SK-N-SH (cell line): Measurements from ENCODE around the gene SLC9A5. TPM values are rescaled to one million over a fixed set of nuclear protein-coding genes. Genes with fewer than 3 reads are reported as not detected.
A peak's percentile ranks its signal among the peaks of the same experiment; 100 is the strongest.

Experiments used
- CTCF ChIA-PET: fragments of 300-600, 350-600 bp; formaldehyde crosslinking; extraction: SDS; loops from one replicate; lab custom pipeline; 2021; lab: Yijun Ruan, JAX
- POLR2A ChIA-PET: fragments of 350-600 bp; sonication (Branson Sonifier 250); formaldehyde crosslinking; extraction: SDS; loops from one replicate; lab custom pipeline; 2020; ENCODE audit warnings: antibody characterized with exemption, inconsistent platforms; lab: Yijun Ruan, JAX
- DNase-seq: peaks from one replicate; pipeline ENCODE4 v3.0.0; 2012
- H2AFZ ChIP-seq: fragments of 200-600 bp; sonication (generic); 2 replicates; pipeline ENCODE4 v1.8.1; 2016; ENCODE audit warnings: antibody characterized with exemption, mild to moderate bottlenecking, low read depth
- H3F3A ChIP-seq: fragments of 200-600 bp; sonication (generic); replicated peaks from 2 replicates; pipeline ENCODE3; 2016; ENCODE audit warnings: antibody characterized with exemption, mild to moderate bottlenecking; ENCODE audit not compliant: insufficient read depth
- H3K27ac ChIP-seq, 2 experiments: fragments of 200-500 bp in 1 of 2; fragments of 200-600 bp in 1 of 2; sonication (Bioruptor generic) in 1 of 2; sonication (generic), shearing (Covaris generic) in 1 of 2; 2 replicates each; pipeline versions ENCODE4 v1.5.1 to v1.6.1; 2014 to 2016; ENCODE audit warnings: low read depth in 2 of 2, inconsistent platforms in 1 of 2, low read length in 1 of 2, mild to moderate bottlenecking in 1 of 2, mixed read lengths in 1 of 2
- H3K27me3 ChIP-seq: fragments of 200-600 bp; sonication (generic), shearing (Covaris generic); 2 replicates; pipeline ENCODE4 v1.6.1; 2016; ENCODE audit warnings: mixed run types; ENCODE audit not compliant: insufficient read depth
- H3K36me3 ChIP-seq, 2 experiments: fragments of 200-500 bp in 1 of 2; fragments of 200-600 bp in 1 of 2; sonication (Bioruptor generic) in 1 of 2; sonication (generic) in 1 of 2; replicated peaks in 1 of 2; 2 replicates each; pipeline versions ENCODE3 to v1.5.1; 2014 to 2016; ENCODE audit warnings: low read length in 1 of 2, mild to moderate bottlenecking in 1 of 2; ENCODE audit not compliant: insufficient read depth in 2 of 2, control insufficient read depth in 1 of 2
- H3K4me1 ChIP-seq, 2 experiments: fragments of 200-500 bp in 1 of 2; fragments of 200-600 bp in 1 of 2; sonication (Bioruptor generic) in 1 of 2; sonication (generic), shearing (Covaris generic) in 1 of 2; 2 replicates each; pipeline versions ENCODE4 v1.5.1 to v1.6.1; 2014 to 2016; ENCODE audit warnings: low read depth in 1 of 2, low read length in 1 of 2, mixed run types in 1 of 2; ENCODE audit not compliant: insufficient read depth in 2 of 2, control insufficient read depth in 1 of 2
- H3K4me2 ChIP-seq: fragments of 200-600 bp; sonication (generic), shearing (Covaris generic); 2 replicates; pipeline ENCODE4 v1.6.1; 2017; ENCODE audit warnings: mixed run types
- H3K4me3 ChIP-seq, 2 experiments: fragments of 200-500 bp in 1 of 2; fragments of 200-600 bp in 1 of 2; sonication (Bioruptor generic) in 1 of 2; sonication (generic), shearing (Covaris generic) in 1 of 2; 2 replicates each; pipeline versions ENCODE4 v1.5.1 to v1.8.1; 2014 to 2016; ENCODE audit warnings: low read depth in 2 of 2, inconsistent platforms in 1 of 2, low read length in 1 of 2, mild to moderate bottlenecking in 1 of 2, mixed read lengths in 1 of 2, moderate library complexity in 1 of 2
- H3K79me2 ChIP-seq: fragments of 200-600 bp; sonication (generic); 2 replicates; pipeline ENCODE4 v1.8.1; 2017; ENCODE audit warnings: mild to moderate bottlenecking; ENCODE audit not compliant: insufficient read depth
- H3K9ac ChIP-seq: fragments of 200-600 bp; sonication (generic); 2 replicates; pipeline ENCODE4 v1.6.1; 2017; ENCODE audit warnings: mixed run types
- H3K9me2 ChIP-seq: fragments of 200-600 bp; sonication (generic); 2 replicates; pipeline ENCODE4 v1.6.1; 2017; ENCODE audit warnings: mixed run types
- H3K9me3 ChIP-seq: fragments of 200-600 bp; sonication (generic); 2 replicates; pipeline ENCODE4 v1.6.1; 2017; ENCODE audit warnings: mixed run types, mild to moderate bottlenecking, moderate library complexity
- H4K20me1 ChIP-seq: fragments of 200-600 bp; sonication (generic); 2 replicates; pipeline ENCODE4 v1.6.1; 2017; ENCODE audit warnings: mild to moderate bottlenecking, mixed run types; ENCODE audit not compliant: insufficient read depth
- CTCF ChIP-seq: fragments of 200-600 bp; sonication (generic); IDR thresholded peaks from 2 replicates; pipeline ENCODE4 v1.6.1; 2017; ENCODE audit warnings: antibody characterized with exemption, mild to moderate bottlenecking, moderate library complexity
- ELF1 ChIP-seq: IDR thresholded peaks from 2 replicates; pipeline ENCODE4 v1.4.0; 2012
- EP300 ChIP-seq, 2 experiments: IDR thresholded peaks; 2 replicates each; pipeline versions ENCODE4 v1.4.0 to v1.6.1; 2012; ENCODE audit warnings: borderline replicate concordance in 1 of 2, low read depth in 1 of 2, low read length in 1 of 2
- FOSL2 ChIP-seq: IDR thresholded peaks from 2 replicates; pipeline ENCODE4 v1.4.0; 2012; ENCODE audit warnings: low read depth, mild to moderate bottlenecking, moderate library complexity, borderline replicate concordance
- GATA2 ChIP-seq: sonication (generic); formaldehyde crosslinking; IDR thresholded peaks from 2 replicates; pipeline ENCODE4 v1.5.0; 2020; ENCODE audit warnings: mild to moderate bottlenecking, missing genetic modification reagents
- JUND ChIP-seq: IDR thresholded peaks from 2 replicates; pipeline ENCODE4 v1.4.0; 2012
- MXI1 ChIP-seq: IDR thresholded peaks from 2 replicates; pipeline ENCODE4 v1.6.1; 2012; ENCODE audit warnings: mild to moderate bottlenecking, low read depth, low read length, improper control_type of control experiment
- NRF1 ChIP-seq: IDR thresholded peaks from 2 replicates; pipeline ENCODE4 v1.6.1; 2012; ENCODE audit warnings: low read depth, mild to moderate bottlenecking, low read length
- PBX3 ChIP-seq: IDR thresholded peaks from 2 replicates; pipeline ENCODE4; 2012
- POLR2AphosphoS5 ChIP-seq: IDR thresholded peaks from 2 replicates; pipeline ENCODE4 v1.6.1; 2012; ENCODE audit warnings: low read depth, low read length
- RXRA ChIP-seq: IDR thresholded peaks from 2 replicates; pipeline ENCODE4 v1.4.0; 2012; ENCODE audit warnings: low read depth, mild to moderate bottlenecking, borderline replicate concordance
- SIN3A ChIP-seq: IDR thresholded peaks from 2 replicates; pipeline ENCODE4 v1.6.1; 2012; ENCODE audit warnings: low read depth, mild to moderate bottlenecking, low read length, moderate library complexity, borderline replicate concordance
- TCF12 ChIP-seq: IDR thresholded peaks from 2 replicates; pipeline ENCODE4 v1.4.0; 2012
- USF1 ChIP-seq: IDR thresholded peaks from 2 replicates; pipeline ENCODE4 v1.4.0; 2012; ENCODE audit warnings: low read depth, borderline replicate concordance
- WGBS: methylation state at CpG from one replicate; pipeline ENCODE4 v1.1.6; 2017; ENCODE audit warnings: low lambda C conversion rate; 5-methylcytosine and 5-hydroxymethylcytosine counted together
- polyA plus RNA-seq, 3 experiments: library from polyadenylated mRNA; depleted of rRNA; stranded (reverse); fragments of >200 nt; gene quantifications; 2 replicates each; pipeline ENCODE4 v1.2.3, GENCODE V29; 2012

SLC9A5 gene
- polyA plus RNA-seq, 1 of the 3 experiments (the other 2 are of a cell fraction), result 4.1 TPM

GRCh38 chr16:67244387-67245185 lies 4.2 kb upstream of the SLC9A5 start:
- Histone ChIP-seq H3K9me2 (no peaks in the 10 kb centered on the region), H3K9me3 (no peaks in the 10 kb centered on the region), H3K79me2 (peaks cover 61% of the 10 kb centered on the region), H3K4me2 (peak overlapping the region; percentile 98), H3K36me3 (peaks cover 1 to 7% of the 10 kb centered on the region in 2 experiments), H4K20me1 (no peaks in the 10 kb centered on the region), H3K4me1 (peaks cover 46 to 66% of the 10 kb centered on the region in 2 experiments), H3K27me3 (no peaks in the 10 kb centered on the region), H3K4me3 (peak overlapping the region in 1 of 2 experiments; percentile 92; a peak in 2 of 4 replicates), H3K27ac (peak overlapping the region; percentile 61 to 96), H2AFZ (no peak overlapping the region), H3K9ac (peak overlapping the region; percentile 88; the same call in 1 of the 2 replicates)
- POLR2A ChIA-PET, result no interaction called here
- CTCF ChIA-PET, result interaction anchor here (1.1 to 2.1 kb wide), 3 partner anchors 90 to 291 kb away, joined by 3 to 5 read pairs (median 4); no protein-coding TSS in a partner anchor
- WGBS, result 14% methylated on average over 4 of the region's 5 CpGs
- peak; percentile 60; the same call in 1 of the 2 replicates for TF ChIP-seq JUND
- TF ChIP-seq ELF1, result peak; percentile 36; the same call in 1 of the 2 replicates
- 0 out of 2 replicates have a peak, but pooled peaks have one; percentile 13 for TF ChIP-seq PBX3
- no peak; a peak in 1 of 4 replicates for TF ChIP-seq EP300 (IDR thresholded peaks at IDR 0.05; ENCODE audit: borderline replicate concordance in 1 of 2, low read depth in 1 of 2, low read length in 1 of 2)
- TF ChIP-seq POLR2AphosphoS5, result peak; percentile 67; the same call in 1 of the 2 replicates
- TF ChIP-seq GATA2 (CRISPR knock-in tag), result no peak
- TF ChIP-seq FOSL2, result peak; percentile 83
- no peak for TF ChIP-seq CTCF
- TF ChIP-seq, all 33 proteins: peak for 5
- DNase-seq, result no peak
- H3F3A ChIP-seq, result peaks cover 42% of the 10 kb centered on the region

GRCh38 chr16:67245186-67245585 lies 3.6 kb upstream of the SLC9A5 start:
- Histone ChIP-seq H2AFZ (no peak overlapping the region), H3K4me1 (peaks cover 52 to 64% of the 10 kb centered on the region in 2 experiments), H3K4me2 (peak overlapping the region; percentile 98), H3K4me3 (peak overlapping the region in 1 of 2 experiments; percentile 92; a peak in 2 of 4 replicates), H3K27me3 (no peaks in the 10 kb centered on the region)
- CTCF ChIA-PET, result interaction anchor here (1.1 to 4.5 kb wide), 4 partner anchors 33 to 291 kb away, joined by 3 to 21 read pairs (median 4); partner anchors contain the start of gene PLEKHG4
- no peak for DNase-seq
- TF ChIP-seq TCF12 (no peak), RXRA (no peak), MXI1 (no peak), NRF1 (no peak), ELF1 (no peak), USF1 (no peak), SIN3A (no peak)
- TF ChIP-seq, all 33 proteins: peak for 0
- Histone ChIP-seq H3K27ac (peak overlapping the region; percentile 61 to 96), H3K9ac (peak overlapping the region; percentile 88; the same call in 1 of the 2 replicates), H3K36me3 (peaks cover 0 to 5% of the 10 kb centered on the region in 2 experiments), H3K79me2 (peaks cover 55% of the 10 kb centered on the region), H3K9me3 (no peaks in the 10 kb centered on the region), H3F3A (peaks cover 47% of the 10 kb centered on the region), H4K20me1 (no peaks in the 10 kb centered on the region), H3K9me2 (no peaks in the 10 kb centered on the region)
- POLR2A ChIA-PET, result interaction anchor here (4.0 kb wide), 1 partner anchor 19 kb away, joined by 14 read pairs; the partner anchor contains the start of gene TMEM208
- 87% methylated on average over 4 of the region's 4 CpGs for WGBS
